NOMO-1 (cell line): ENCODE measurements around the gene C2CD5.

Experiments
- DNase-seq, 2 experiments: peaks; one replicate each; lab custom pipeline; 2025; ENCODE audit not compliant: unreplicated experiment in 2 of 2; lab: John Stamatoyannopoulos, UW

Gene C2CD5

DNA sequence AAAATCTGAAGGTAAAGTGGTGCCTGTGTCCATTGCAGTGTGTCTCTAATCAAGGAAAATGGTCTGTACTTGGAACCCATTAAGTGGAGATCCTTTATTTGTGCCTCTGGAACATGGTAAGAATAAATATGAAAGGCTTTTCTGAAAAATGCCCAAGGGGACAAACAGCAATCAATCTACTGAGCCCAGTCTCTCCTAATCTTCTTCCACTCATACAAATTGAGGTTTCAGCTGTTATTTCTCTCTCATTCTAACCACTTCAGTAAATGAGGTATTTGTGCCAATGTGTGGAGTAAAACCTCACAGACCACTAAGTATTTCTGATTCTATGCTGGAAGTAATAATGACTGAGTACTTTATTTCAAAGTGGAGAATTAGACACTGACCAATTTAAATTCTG lies 127.5 kb downstream of the C2CD5 start:
- no peak for DNase-seq

DNA sequence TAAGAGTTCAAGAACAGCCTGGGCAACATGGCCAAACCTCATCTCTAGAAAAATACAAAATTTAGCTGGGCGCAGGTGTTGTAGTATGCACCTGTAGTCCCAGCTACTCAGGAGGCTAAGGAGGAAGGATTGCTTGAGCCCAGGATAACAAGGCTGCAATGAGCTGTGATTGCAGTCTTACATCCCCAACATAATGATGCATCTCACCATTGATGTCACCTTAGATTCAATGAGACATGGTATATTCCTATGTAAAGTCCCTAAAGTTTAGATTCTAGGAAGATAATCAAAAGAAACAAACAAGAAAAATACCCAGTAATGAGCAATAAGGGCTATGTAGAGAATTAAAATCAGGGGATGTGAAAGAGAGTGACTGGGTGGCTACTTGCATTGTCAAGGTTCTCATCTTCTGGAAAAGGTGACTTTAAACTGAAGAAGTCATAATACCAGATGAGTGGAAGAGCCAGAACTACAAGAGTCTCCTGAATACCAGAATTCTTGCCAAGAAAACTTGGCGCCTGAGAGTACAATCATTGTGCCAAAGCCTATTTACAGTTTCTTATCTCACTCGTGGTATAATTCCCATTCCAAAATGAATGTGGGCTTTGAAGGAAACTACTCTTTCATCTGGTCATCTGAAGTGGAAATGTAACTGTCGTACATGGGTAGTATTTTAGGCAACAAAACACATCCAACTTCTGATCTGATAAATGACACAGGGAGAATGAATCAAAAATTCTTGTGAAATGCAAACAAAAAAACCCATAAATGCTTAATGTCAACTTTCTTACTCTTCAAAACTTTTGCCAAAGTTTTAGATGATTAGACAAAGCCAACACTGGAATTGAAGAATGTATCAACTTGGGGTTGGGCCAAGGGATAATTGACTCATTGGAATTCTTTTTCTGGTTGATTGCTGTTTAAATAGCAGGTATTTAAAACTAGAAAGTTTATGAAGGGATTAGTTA lies 128.7 kb downstream of the C2CD5 start:
- DNase-seq, result no peak

DNA sequence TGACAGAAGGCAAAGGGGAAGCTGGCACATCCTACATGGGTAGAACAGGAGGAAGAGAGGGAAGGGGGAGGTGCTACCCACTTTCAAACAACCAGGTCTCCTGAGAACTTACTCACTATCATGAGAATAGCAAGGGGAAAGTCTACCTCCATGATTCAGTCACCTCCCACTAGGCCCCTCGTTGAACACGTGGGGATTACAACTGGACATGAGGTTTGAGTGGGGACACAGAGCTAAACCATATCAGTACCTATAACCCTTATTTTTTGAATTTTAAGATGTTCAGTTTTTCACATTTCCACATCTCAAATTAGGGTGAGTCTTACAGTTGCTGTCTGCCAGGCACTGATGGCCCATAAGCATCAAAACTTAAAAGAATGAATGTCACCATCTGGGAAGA lies 129.6 kb downstream of the C2CD5 start:
- no peak for DNase-seq

DNA sequence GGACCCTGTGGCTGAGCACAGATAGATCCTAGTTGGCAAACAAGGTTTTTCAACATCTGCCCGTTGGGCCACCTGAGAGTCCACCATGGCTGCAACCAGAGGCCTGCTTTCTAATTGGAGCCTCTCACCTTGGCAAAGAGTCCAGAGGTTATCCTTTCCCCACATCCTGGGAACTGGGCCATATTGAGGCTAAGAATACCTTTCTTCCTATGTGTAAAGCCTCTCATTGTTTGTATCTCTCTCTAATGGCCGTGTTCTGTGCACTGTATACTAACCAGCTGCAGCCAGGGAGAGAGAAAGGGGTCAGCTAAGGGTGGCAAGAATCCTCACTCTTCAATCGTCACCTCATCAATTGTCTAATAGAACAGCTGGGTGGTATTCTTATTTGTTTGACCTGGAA lies 130.8 kb downstream of the C2CD5 start:
- DNase-seq, result no peak

DNA sequence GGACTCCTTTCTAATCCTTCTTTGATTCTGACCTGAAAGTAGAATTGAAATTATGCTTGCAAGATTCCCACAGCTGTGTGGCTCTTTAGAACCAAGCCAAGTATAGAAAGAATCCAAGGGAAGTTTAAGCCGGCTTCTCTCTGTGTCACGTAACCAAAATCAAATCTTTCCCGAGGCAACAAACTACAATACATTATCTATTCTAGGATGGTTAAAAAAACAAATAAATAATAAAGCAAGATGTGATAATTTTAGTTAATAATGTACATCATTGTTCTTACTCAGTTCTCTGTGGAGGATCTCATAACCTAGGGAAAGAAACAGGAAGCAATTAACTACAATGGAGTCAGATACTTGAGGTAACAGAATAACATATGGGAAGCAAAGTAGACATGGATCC lies 131.8 kb downstream of the C2CD5 start:
- no peak for DNase-seq

DNA sequence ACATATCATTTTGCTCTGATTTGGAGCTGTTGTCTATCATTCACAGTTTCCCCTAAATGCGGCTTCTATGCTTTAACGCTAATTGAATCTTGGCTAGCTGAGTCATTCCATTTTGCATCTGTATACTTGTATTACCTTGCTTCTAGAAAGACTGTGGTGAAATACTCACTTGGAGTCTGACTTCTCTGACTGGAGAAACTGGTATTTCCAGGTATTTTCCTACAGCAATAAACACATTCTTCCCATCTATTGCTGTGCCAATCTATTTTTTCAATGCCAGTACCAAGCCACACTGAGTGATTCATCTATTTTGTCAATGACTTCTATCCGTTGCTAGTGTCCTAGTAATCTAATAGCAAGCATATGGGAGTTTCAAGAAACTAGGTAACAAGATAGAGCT lies 133.9 kb downstream of the C2CD5 start:
- DNase-seq, result no peak

DNA sequence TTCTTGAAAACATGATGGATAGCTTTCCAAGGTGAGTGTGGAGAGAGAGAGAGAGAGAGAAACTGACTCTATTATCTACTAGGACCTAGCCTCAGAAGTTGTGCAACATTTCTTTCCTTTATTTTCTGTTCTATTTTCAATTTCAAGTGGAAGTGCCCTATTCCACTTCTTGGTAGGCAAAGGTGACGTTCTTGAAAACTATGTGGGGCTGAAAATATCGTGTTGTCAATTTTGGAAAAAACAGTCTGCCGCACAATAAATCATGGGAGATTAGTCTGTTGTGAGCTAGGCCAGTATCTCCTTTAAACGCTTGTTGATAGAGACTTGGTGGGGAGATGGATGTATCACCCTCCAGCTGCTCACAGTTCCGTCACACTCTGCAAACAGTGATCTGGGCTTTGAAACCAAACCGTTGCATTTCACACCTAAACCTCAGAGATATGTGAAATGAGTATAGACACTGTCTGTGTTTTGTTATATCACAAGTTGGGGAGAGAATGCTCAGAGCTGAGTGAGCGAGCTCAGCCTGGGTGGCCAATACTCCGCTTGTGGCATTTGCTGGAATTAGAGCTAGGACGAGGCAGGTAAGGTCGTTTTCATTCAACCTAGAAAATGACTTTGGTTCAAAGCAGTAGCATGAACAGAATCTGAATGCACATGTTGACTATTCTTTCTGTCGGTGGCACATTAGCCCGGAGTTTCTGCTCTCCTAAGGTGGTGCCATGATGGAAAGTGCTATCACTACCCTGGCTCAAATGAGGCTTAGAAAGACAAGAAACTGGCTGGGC lies 134.8 kb downstream of the C2CD5 start:
- DNase-seq, result no peak

DNA sequence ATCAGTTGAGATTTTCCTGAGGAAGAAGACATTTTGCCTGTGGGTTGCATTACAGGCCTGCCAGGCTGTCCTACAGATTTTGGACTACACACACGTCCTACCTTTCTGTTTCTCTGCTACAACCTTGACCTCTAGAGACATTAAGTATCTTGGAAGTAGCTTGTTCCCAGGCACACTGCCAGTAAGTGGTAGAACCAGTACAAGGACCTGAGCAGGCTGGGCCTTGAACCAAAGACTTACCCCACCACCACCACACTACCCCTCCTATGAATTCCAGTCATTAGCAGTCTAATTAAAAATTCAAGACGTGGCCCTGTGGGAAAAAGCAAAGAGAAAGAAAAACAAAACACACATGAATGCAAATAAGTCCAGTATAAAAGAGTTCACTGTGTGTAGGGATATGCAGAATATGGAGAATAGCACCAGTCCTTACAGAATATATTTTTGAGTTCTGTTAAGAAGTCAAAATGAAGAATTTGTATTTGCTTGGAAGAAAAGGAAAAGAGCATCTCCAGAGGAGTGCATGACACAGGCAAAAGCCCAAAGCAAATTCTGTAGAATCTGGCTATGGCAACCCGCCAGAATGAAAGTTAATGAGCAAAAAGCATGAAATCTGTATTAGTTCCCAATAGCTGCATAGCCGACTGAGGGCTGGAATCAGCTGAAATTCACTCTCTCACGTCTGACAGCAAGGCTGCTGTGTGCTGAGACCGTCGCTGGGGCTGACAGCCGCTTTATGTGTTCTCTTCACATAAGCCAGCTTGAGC lies 135.5 kb downstream of the C2CD5 start:
- no peak for DNase-seq

DNA sequence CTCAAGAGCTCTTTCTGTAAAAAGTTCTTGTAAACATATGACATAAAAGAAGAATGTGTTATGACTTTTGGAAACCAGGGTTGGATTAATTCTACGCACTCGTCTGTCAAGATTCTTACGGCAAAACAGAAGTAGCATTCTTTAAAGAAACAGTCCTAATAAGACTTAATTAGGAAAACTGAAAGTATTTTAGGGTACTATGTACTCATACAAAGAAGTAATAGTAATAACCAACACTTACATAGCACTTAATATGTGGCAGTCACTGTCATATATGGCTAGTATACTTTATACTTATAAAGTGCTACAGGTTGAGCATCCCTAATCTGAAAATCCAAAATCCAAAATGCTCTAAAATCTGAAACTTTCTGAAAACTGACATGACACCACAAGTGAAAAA lies 136.9 kb downstream of the C2CD5 start:
- no peak for DNase-seq

DNA sequence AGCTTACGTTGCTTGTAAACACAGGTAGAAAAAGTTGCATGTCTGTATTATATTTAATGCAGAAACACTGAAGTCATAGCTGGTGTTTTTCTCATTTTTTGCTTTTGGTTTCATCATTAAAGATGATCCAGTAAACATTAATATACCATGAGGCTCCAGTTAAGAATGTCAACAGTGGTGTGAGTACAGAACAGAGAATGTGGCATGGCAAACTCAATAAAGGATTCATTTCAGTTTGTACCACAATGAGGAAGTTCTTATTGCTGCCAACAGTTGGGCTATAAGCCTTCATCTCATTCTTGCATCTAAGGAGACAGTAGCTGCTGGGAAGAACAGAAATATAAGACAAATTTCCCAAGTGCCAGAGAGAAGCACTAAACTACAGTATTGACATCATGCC lies 137.7 kb downstream of the C2CD5 start:
- peak in 1 of 2 experiments; percentile 19 for DNase-seq

DNA sequence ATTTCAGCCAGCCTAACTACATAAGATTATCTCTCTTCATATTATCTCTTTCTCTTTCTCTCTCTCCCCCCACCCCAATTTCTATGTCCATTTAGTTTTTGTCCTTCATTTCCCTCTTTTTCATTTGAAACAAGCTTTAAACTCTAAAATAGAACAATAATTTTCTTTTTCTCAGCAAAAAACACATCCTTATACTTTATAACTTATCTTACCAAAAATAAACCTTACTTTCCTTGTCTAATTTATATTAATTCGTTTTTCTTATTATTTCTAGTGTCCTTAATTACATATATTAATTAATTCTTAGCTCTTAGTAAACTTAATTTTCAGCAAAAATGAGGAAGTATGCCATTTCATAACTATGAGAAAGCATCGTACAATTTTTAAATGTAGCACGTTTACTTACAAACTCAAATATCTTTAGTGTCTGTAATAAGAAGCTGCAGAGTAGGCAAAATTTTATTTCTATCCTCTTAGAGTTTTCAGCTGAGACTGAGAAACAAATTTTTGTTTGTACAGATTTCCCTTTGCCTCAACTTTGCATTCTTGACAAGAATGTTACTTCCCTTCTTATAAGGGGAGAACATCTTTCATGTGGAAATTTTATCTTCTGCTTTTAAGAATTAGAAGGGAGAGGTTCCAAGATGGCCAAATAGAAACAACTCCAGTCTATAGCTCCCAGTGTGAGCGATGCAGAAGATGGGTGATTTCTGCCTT lies 144.7 kb downstream of the C2CD5 start:
- DNase-seq, result peak; percentile 25 to 69
